HCT116 (cell line): ENCODE results near the gene LMTK3. TPM values are rescaled to one million over a fixed set of nuclear protein-coding genes. Genes with fewer than 3 reads are reported as not detected.
A peak's percentile ranks its signal among the peaks of the same experiment; 100 is the strongest.

ENCODE experiments used
- ATAC-seq: fragments of 200-7000 bp; cut with Tn5 transposase; 2 replicates; pipeline ENCODE4 v1.9.1; 2020; ENCODE audit warnings: mild to moderate bottlenecking, moderate library complexity
- BruUV-seq: library from RNA; stranded (reverse); fragments of 400-500 nt; replicated peaks from 2 replicates; lab custom pipeline; 2021; lab: Mats Ljungman, UMichigan
- CTCF ChIA-PET: fragments of 300-600 bp; sonication (Branson Sonifier 250); formaldehyde crosslinking; loops from one replicate; lab custom pipeline; 2021; ENCODE audit warnings: antibody characterized with exemption; lab: Charles Lee
- POLR2A ChIA-PET: fragments of 300-600, 350-600 bp; sonication (Branson Sonifier 250); formaldehyde crosslinking; loops from one replicate; lab custom pipeline; 2021; ENCODE audit warnings: antibody characterized with exemption; lab: Charles Lee
- RAD21 ChIA-PET, 2 experiments: fragments of 300-600 bp; sonication (Branson Sonifier 250); formaldehyde crosslinking; loops; one replicate each; lab custom pipeline; 2023; ENCODE audit warnings: low total read pairs in 2 of 2; ENCODE audit not compliant: uncharacterized antibody in 2 of 2, unreplicated experiment in 2 of 2, low non-redundant PET in 1 of 2; lab: Charles Lee
- DNase-seq: peaks from one replicate; pipeline ENCODE4 v3.0.0-alpha.2; 2010; ENCODE audit warnings: low read depth, low spot score
- H2AFZ ChIP-seq: fragments of 200-600 bp; shearing (Covaris generic), sonication (generic); 2 replicates; pipeline ENCODE4 v1.6.1; 2017; ENCODE audit warnings: low read depth, mixed run types, mixed read lengths, antibody characterized with exemption, low read length; ENCODE audit not compliant: poor library complexity, severe bottlenecking
- H3K27ac ChIP-seq: 2 replicates; pipeline ENCODE4 v1.5.1; 2012; ENCODE audit warnings: low read depth, low read length
- H3K27me3 ChIP-seq: fragments of 200-600 bp; sonication (generic); 2 replicates; pipeline ENCODE4 v1.6.1; 2016; ENCODE audit warnings: mixed run types, low read length, mixed read lengths; ENCODE audit not compliant: insufficient read depth
- H3K36me3 ChIP-seq, 2 experiments: fragments of 200-500 bp in 1 of 2; fragments of 200-600 bp in 1 of 2; sonication (Bioruptor generic) in 1 of 2; sonication (generic) in 1 of 2; 2 replicates each; pipeline versions ENCODE4 v1.5.1 to v1.6.1; 2014 to 2016; ENCODE audit warnings: low read length in 2 of 2, inconsistent platforms in 1 of 2, mixed read lengths in 1 of 2, mixed run types in 1 of 2; ENCODE audit not compliant: insufficient read depth in 2 of 2, control insufficient read depth in 1 of 2
- H3K4me1 ChIP-seq, 2 experiments: fragments of 200-600 bp in 1 of 2; sonication (generic) in 1 of 2; 2 replicates each; pipeline versions ENCODE4 v1.5.1 to v1.6.1; 2012 to 2017; ENCODE audit warnings: low read length in 2 of 2, inconsistent platforms in 1 of 2, mild to moderate bottlenecking in 1 of 2, mixed read lengths in 1 of 2, mixed run types in 1 of 2, moderate library complexity in 1 of 2; ENCODE audit not compliant: insufficient read depth in 2 of 2, control insufficient read depth in 1 of 2
- H3K4me2 ChIP-seq: fragments of 200-600 bp; sonication (generic); 2 replicates; pipeline ENCODE4 v1.6.1; 2017; ENCODE audit warnings: mixed run types, low read length, mixed read lengths
- H3K4me3 ChIP-seq, 2 experiments: fragments of 200-600 bp in 1 of 2; sonication (generic) in 1 of 2; replicated peaks in 1 of 2; 2 replicates each; pipeline ENCODE4 v1.5.1; 2011 to 2016; ENCODE audit warnings: low read length in 2 of 2, control low read depth in 1 of 2, low read depth in 1 of 2, mild to moderate bottlenecking in 1 of 2, mixed read lengths in 1 of 2, mixed run types in 1 of 2
- H3K79me2 ChIP-seq: fragments of 200-600 bp; sonication (generic); 2 replicates; pipeline ENCODE4 v1.6.1; 2017; ENCODE audit warnings: mild to moderate bottlenecking, mixed run types, low read length, moderate library complexity, mixed read lengths; ENCODE audit not compliant: insufficient read depth
- H3K9ac ChIP-seq: fragments of 200-600 bp; sonication (generic); 2 replicates; pipeline ENCODE4 v1.6.1; 2016; ENCODE audit warnings: low read length, mixed read lengths
- H3K9me2 ChIP-seq: fragments of 200-600 bp; sonication (generic), shearing (Covaris generic); 2 replicates; pipeline ENCODE4 v1.6.1; 2017; ENCODE audit warnings: mixed run types, mild to moderate bottlenecking, moderate library complexity; ENCODE audit not compliant: insufficient read depth
- H3K9me3 ChIP-seq, 2 experiments: fragments of 200-500 bp in 1 of 2; fragments of 200-600 bp in 1 of 2; sonication (Bioruptor generic) in 1 of 2; sonication (generic) in 1 of 2; 2 replicates each; pipeline ENCODE4 v1.6.1; 2014 to 2017; ENCODE audit warnings: low read length in 2 of 2, mixed read lengths in 2 of 2, inconsistent platforms in 1 of 2, low read depth in 1 of 2, mild to moderate bottlenecking in 1 of 2, mixed run types in 1 of 2, moderate library complexity in 1 of 2; ENCODE audit not compliant: control insufficient read depth in 1 of 2, insufficient read depth in 1 of 2
- H4K20me1 ChIP-seq: fragments of 200-600 bp; sonication (generic), shearing (Covaris generic); 2 replicates; pipeline ENCODE4 v1.6.1; 2017; ENCODE audit warnings: mixed run types, mild to moderate bottlenecking, moderate library complexity; ENCODE audit not compliant: insufficient read depth
- CBX3 ChIP-seq: IDR thresholded peaks from 2 replicates; pipeline ENCODE4 v1.6.1; 2012; ENCODE audit warnings: low read depth
- EZH2phosphoT487 ChIP-seq: fragments of 200-600 bp; IDR thresholded peaks from 2 replicates; pipeline ENCODE4 v1.6.1; 2018; ENCODE audit warnings: antibody characterized with exemption, borderline replicate concordance
- FOSL1 ChIP-seq: IDR thresholded peaks from 2 replicates; pipeline ENCODE4 v1.6.1; 2012; ENCODE audit warnings: low read depth
- MAX ChIP-seq: IDR thresholded peaks from 2 replicates; pipeline ENCODE4 v1.6.1; 2012
- POLR2AphosphoS5 ChIP-seq: IDR thresholded peaks from 2 replicates; pipeline ENCODE4 v1.6.1; 2011; ENCODE audit warnings: mild to moderate bottlenecking, low read depth, low read length, moderate library complexity
- REST ChIP-seq: IDR thresholded peaks from 2 replicates; pipeline ENCODE4 v1.6.1; 2012; ENCODE audit warnings: low read depth
- SP1 ChIP-seq: IDR thresholded peaks from 2 replicates; pipeline ENCODE4 v1.6.1; 2012; ENCODE audit warnings: low read depth
- SRF ChIP-seq: IDR thresholded peaks from 2 replicates; pipeline ENCODE4 v1.6.1; 2012; ENCODE audit warnings: low read depth
- YY1 ChIP-seq: IDR thresholded peaks from 2 replicates; pipeline ENCODE4 v1.6.1; 2011; ENCODE audit warnings: low read length, low read depth, moderate library complexity, mild to moderate bottlenecking; ENCODE audit not compliant: insufficient replicate concordance; ENCODE audit errors: extremely low read depth
- intact Hi-C: fragments of 100-400 bp; cut with micrococcal nuclease; formaldehyde crosslinking; loops from 2 replicates; pipeline ENCODE4 v1.10.0; 2022
- total RNA-seq: library from RNA; stranded (reverse); gene quantifications from one replicate; pipeline ENCODE4 v1.2.1, GENCODE V29; 2021; ENCODE audit not compliant: unreplicated experiment

LMTK3 gene
- total RNA-seq, 1 experiment from 2014 or later: 19.9 TPM

- peak overlapping the region; percentile 93 for H3K4me2 ChIP-seq
- peak; percentile 91 for ATAC-seq
- H3K36me3 ChIP-seq: peaks cover 23 to 28% of the 10 kb centered on the region in 2 experiments
- ChIA-PET POLR2A (no interaction called here), CTCF (no interaction called here), RAD21 (no interaction called here)
- H3K27ac ChIP-seq: peak overlapping the region; percentile 94
- no peaks in the 10 kb centered on the region for H3K9me2 ChIP-seq
- H4K20me1 ChIP-seq: no peaks in the 10 kb centered on the region
- peak overlapping the region; percentile 96 for H3K9ac ChIP-seq
- H2AFZ ChIP-seq: no peak overlapping the region
- H3K4me3 ChIP-seq: peak overlapping the region; percentile 88 to 90
- TF ChIP-seq MAX (no peak), FOSL1 (no peak), CBX3 (no peak), REST (no peak), POLR2AphosphoS5 (no peak; the same call in 1 of the 2 replicates), SP1 (peak; percentile 99), EZH2phosphoT487 (no peak), YY1 (peak; percentile 46), SRF (no peak)
- H3K79me2 ChIP-seq: peaks cover 18% of the 10 kb centered on the region
- peak; percentile 99 for DNase-seq
- H3K9me3 ChIP-seq: no peaks in the 10 kb centered on the region
- H3K27me3 ChIP-seq: no peaks in the 10 kb centered on the region
- H3K4me1 ChIP-seq: peaks cover 11 to 25% of the 10 kb centered on the region in 2 experiments
- intact Hi-C loops: loop anchor here (2.0 kb wide), 1 partner anchor 20 kb away; no protein-coding TSS in a partner anchor
- BruUV-seq: no TSS peak
These were observed 42.8 kb downstream of the LMTK3 start for GRCh38 chr19:48468772-48469288.
